Colonic mucosa (tissue), 4 donors: Measurements from ENCODE around the gene EML5. TPM values are rescaled to one million over a fixed set of nuclear protein-coding genes. Genes with fewer than 3 reads are reported as not detected.

ENCODE experiments used
- DNase-seq: peaks from one replicate; pipeline ENCODE4 v3.0.0-alpha.2; 2020
- H3K27ac ChIP-seq: fragments of 200-600 bp; one replicate; pipeline ENCODE4 v1.8.0; 2021
- H3K27me3 ChIP-seq: fragments of 200-600 bp; one replicate; pipeline ENCODE4 v1.8.0; 2021
- H3K36me3 ChIP-seq: fragments of 200-600 bp; one replicate; pipeline ENCODE4 v1.8.0; 2021
- H3K4me1 ChIP-seq: fragments of 200-600 bp; one replicate; pipeline ENCODE4 v1.8.0; 2021; ENCODE audit warnings: mild to moderate bottlenecking
- H3K4me3 ChIP-seq: fragments of 200-600 bp; one replicate; pipeline ENCODE4 v1.8.0; 2021
- H3K9ac ChIP-seq, 2 donors: one replicate each; pipeline ENCODE4 v1.7.0; 2013; ENCODE audit warnings: control low read depth in 2 of 2, low read depth in 2 of 2, low read length in 2 of 2
- H3K9me3 ChIP-seq: fragments of 200-600 bp; one replicate; pipeline ENCODE4 v1.8.0; 2021
- intact Hi-C: fragments of 100-400 bp; cut with DNase I; formaldehyde crosslinking; loops from one replicate; pipeline ENCODE4 v1.14.1; 2022
- total RNA-seq, 2 donors: library from RNA; stranded (reverse); fragmentation: NEBNext Ultra II Directional in 1 of 2; extraction: Animal tissue kit (Norgen Biotek cat#: 25700) in 1 of 2; gene quantifications; one replicate each; pipeline ENCODE4 v1.2.1, GENCODE V29; 2021
- TF ChIP-seq, protein P1 (sequence below): fragments of 200-600 bp; IDR thresholded peaks from one replicate; pipeline ENCODE4 v1.8.0; 2022; ENCODE audit warnings: antibody characterized with exemption, mild to moderate bottlenecking
- donor health status: healthy.
- donor health status: DM: no; HTN: no; CAD: no.
- donor health status: DM: no; HTN: no; CAD: no.

The EML5 gene
- total RNA-seq, 2 donors from 2014 or later: 0.93 to 1.2 TPM

DNA sequence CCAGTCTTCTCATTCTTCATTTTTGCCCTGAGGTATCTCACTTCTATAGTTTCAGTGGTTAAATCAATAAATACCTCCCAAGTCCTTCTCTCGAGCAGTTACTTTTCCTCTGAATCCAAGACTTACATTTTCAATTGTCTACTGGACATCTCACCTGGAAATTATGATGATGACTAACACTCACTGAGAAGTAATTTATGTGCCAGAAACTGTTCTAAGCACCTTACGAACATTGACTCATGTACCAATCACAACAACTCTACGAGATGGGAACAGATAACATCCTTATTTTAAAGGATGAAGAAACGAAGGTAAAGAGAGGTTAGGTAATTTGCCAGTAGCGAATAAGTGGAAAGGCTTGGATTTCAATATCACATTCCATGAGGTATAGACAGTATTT is 94.1 kb downstream of the EML5 start:
- no peaks in the 10 kb centered on the region for H3K36me3 ChIP-seq
- no peaks in the 10 kb centered on the region for H3K27me3 ChIP-seq
- H3K4me3 ChIP-seq: no peak overlapping the region
- no peak overlapping the region for H3K9ac ChIP-seq
- TF ChIP-seq, protein P1, sequence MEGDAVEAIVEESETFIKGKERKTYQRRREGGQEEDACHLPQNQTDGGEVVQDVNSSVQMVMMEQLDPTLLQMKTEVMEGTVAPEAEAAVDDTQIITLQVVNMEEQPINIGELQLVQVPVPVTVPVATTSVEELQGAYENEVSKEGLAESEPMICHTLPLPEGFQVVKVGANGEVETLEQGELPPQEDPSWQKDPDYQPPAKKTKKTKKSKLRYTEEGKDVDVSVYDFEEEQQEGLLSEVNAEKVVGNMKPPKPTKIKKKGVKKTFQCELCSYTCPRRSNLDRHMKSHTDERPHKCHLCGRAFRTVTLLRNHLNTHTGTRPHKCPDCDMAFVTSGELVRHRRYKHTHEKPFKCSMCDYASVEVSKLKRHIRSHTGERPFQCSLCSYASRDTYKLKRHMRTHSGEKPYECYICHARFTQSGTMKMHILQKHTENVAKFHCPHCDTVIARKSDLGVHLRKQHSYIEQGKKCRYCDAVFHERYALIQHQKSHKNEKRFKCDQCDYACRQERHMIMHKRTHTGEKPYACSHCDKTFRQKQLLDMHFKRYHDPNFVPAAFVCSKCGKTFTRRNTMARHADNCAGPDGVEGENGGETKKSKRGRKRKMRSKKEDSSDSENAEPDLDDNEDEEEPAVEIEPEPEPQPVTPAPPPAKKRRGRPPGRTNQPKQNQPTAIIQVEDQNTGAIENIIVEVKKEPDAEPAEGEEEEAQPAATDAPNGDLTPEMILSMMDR: no peak
- no peaks in the 10 kb centered on the region for H3K4me1 ChIP-seq
- DNase-seq: no peak
- no peaks in the 10 kb centered on the region for H3K9me3 ChIP-seq
- H3K27ac ChIP-seq: no peak overlapping the region
- intact Hi-C loops: no loop called here

DNA sequence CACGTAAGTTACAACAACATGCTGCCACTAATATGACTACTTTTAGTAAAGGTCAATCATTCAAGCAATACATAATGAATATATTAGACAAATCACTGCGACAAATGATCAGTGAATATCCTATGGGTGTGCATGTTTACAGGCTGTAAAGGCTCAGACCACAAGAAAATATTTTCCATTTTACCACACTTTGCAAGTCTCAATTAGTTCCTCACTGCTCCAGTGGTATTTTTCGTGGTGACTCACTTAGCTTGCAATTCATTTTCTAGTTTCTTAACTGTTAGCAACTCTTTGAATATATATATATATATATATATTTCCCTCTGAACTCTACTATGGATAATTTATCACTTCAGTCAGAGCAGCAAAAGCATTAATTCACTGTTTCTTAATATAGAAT is 96.9 kb downstream of the EML5 start:
- Histone ChIP-seq H3K4me3 (no peak overlapping the region), H3K27me3 (no peaks in the 10 kb centered on the region)
- no peak for DNase-seq

DNA sequence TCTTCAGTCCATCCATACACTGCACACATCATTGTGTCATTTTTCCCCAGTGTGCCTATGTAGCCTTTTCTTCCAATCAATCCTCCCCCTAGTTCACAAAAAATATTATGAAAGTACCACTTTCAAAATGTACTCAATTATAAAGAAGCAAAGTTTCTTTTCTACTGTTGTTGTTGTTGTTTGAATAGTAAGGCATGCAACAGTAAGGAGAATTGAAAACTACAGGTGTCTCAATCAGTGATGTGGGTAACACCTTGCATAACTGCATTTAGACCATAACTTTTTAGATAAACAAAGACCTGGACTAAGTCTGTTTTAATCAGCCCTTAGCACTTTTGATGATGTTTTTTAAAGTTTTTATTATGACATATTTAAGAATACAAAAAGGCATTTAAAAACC is 104.4 kb downstream of the EML5 start:
- Histone ChIP-seq H3K9ac (no peak overlapping the region), H3K9me3 (no peaks in the 10 kb centered on the region), H3K4me3 (no peak overlapping the region), H3K4me1 (no peaks in the 10 kb centered on the region), H3K27ac (no peak overlapping the region), H3K27me3 (no peaks in the 10 kb centered on the region), H3K36me3 (no peaks in the 10 kb centered on the region)
- TF ChIP-seq, protein P1: no peak
- no peak for DNase-seq
- intact Hi-C loops: no loop called here

More for the DNA sequence above, 96.9 kb downstream of the EML5 start:
- intact Hi-C loops: no loop called here
- no peak overlapping the region for H3K27ac ChIP-seq
- no peaks in the 10 kb centered on the region for H3K36me3 ChIP-seq
- H3K4me1 ChIP-seq: no peaks in the 10 kb centered on the region
- no peak overlapping the region for H3K9ac ChIP-seq
- no peaks in the 10 kb centered on the region for H3K9me3 ChIP-seq
- TF ChIP-seq, protein P1: no peak

DNA sequence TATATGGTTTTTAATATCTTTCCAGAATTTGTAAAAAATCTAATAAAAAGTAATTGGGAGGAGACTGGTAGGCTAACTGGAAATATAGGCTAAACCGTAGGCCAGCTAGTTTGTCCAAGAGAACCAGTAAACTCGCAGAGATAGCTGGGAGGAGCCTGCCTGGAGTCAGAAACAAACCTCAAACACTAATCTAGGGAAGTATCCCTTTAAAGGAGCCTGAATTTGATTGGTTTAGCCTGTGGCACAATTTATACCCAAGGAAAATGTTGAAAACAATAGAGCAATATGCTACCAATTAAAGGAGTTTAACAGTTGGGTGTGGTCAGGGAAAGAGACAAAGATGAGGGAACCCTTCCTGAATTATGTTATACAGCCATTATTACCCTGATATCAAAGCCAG is 109.6 kb downstream of the EML5 start:
- Histone ChIP-seq H3K4me1 (no peaks in the 10 kb centered on the region), H3K27ac (no peak overlapping the region), H3K9ac (no peak overlapping the region), H3K9me3 (no peaks in the 10 kb centered on the region), H3K4me3 (no peak overlapping the region), H3K36me3 (no peaks in the 10 kb centered on the region), H3K27me3 (no peaks in the 10 kb centered on the region)
- no peak for DNase-seq
- intact Hi-C loops: no loop called here
- TF ChIP-seq, protein P1: no peak

DNA sequence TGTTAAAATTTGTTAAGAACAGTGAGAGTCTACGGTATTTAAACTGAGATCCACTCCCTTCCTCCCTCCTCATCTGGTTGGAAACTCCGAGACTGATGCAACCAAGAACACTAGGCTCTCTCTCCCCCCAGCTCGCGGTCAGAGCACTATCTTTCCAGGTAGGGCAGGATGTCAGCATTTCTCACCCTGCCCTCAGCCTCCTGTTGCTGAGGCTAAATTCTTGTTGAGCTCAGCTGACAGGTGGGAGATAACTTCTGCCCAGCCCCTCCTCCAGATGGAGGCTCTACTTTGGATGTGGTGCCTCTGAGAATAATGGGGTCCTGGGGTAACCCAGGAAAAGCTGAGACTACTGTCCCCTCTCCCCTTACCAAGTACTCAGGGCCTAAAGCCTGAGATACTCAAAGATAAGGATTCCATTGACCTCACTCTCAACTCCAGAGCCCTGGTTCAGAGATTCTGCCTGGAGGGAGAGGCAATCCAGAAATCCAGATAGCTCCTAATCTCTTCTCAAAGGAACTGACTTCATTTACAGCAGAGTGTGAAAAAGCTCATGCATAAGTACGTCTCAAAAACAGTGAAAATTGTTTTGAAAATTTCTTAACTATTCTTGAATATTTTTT is 110.1 kb downstream of the EML5 start:
- Histone ChIP-seq H3K4me3 (no peak overlapping the region), H3K9me3 (no peaks in the 10 kb centered on the region), H3K4me1 (no peaks in the 10 kb centered on the region), H3K27me3 (no peaks in the 10 kb centered on the region), H3K9ac (no peak overlapping the region), H3K27ac (no peak overlapping the region), H3K36me3 (no peaks in the 10 kb centered on the region)
- intact Hi-C loops: no loop called here
- no peak for DNase-seq
- TF ChIP-seq, protein P1: no peak
